ENCODE measurements around the gene ELOVL7.

Gene ELOVL7

DNA sequence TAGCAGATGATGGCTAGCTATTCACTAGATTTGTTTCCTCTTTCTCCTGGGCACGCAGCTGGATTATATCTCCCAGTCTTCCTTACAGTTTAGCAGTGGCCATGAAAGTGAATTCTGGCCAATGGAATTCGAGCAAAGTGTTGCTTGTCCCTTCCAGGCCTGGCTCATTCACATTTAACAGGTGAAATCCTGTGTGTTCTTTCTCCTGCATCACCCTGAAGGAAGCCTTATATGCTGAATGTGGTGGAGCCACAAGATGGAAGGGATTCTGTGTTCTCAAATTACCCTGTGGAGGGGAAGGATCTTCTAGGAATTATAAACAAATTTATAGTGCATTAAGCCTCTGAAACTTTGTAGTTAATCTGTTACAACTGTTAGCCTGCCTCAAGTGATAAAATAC is 8.2 kb upstream of the ELOVL7 start:
- in situ Hi-C loops (cut with HindIII; ENCODE audit: low pct_unique_long_range_greater_than_20kb, low sequenced_read_pairs) = loop anchor here (25.0 kb wide), 1 partner anchor 165 kb away; no protein-coding TSS in a partner anchor
- no peak for DNase-seq (ENCODE audit: low read depth in 1 of 2, low spot score in 1 of 2)
- TF ChIP-seq JUND (IDR thresholded peaks at IDR 0.05; ENCODE audit: low read depth) = no peak

DNA sequence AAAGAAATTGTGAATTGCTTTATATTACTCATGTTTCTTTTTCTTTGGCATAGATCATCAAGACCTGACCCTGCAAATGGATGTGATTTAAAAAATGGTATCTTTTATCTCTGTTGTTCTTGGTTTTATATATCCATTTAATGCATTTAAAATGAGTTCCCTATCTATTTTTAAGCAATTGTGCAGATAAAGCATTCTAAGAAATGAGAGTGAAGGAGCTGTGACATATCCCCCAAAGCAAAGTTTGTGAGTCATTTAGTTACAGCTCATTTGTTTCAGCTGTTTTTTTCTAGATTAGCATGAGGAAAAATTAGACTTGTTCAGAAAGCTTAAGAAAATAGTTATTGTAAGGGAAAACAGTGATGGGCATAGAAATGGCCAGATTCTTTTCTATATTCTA is 7.6 kb upstream of the ELOVL7 start:
- no peak for DNase-seq (ENCODE audit: low read depth in 1 of 2, low spot score in 1 of 2)
- in situ Hi-C loops (cut with HindIII; ENCODE audit: low pct_unique_long_range_greater_than_20kb, low sequenced_read_pairs) = loop anchor here (25.0 kb wide), 1 partner anchor 164 kb away; no protein-coding TSS in a partner anchor
- no peak for TF ChIP-seq JUND (IDR thresholded peaks at IDR 0.05; ENCODE audit: low read depth)

DNA sequence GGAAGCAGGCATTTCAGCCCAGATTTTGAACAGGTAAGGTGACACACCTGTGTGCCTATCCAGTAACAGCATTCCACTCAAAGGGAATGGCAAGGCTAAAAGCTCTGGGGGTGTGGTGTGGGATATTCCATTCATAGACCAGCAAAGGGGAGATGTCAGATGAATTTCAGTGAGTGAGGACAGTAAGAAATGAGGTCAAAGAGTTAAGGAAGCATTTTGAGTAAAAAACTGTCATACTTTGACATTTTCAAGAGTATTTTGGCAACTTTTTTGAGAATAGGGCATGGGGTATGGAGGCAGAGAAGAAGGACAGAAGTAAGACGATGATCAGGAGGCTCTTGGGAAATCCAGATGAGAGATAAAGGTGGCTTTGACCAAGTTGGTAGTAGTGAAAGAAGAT is 2.2 kb upstream of the ELOVL7 start:
- TF ChIP-seq JUND (IDR thresholded peaks at IDR 0.05; ENCODE audit: low read depth) = no peak
- DNase-seq (ENCODE audit: low read depth in 1 of 2, low spot score in 1 of 2) = no peak
- in situ Hi-C loops (cut with HindIII; ENCODE audit: low pct_unique_long_range_greater_than_20kb, low sequenced_read_pairs) = no loop called here

DNA sequence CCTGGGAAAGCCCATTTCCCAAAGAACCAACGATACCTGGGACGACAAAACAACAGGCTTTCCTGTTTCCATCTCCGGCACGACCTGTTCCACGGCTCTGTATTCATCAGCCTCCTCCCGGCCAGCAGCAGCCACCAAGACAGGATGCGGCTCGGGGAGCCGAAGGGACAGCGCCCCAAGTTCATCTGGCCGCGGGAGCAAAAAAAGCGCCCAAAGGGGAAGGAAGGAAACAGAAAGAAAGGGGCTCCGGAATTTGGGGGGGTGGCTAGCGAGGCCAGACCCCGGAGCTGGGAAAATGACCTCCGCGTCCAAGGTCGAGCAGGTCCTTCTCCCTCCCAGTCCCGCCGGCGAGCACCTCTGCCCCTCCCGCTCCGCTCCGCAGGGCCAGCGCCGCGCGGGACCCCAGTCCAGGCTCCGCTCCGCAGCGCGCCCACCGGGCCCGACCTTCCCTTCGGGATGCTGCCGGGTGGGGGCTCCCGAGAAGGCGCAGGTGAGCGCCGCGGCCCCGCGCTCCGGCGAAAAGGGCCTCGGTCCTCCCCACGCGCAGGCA is 608 bp downstream of the ELOVL7 start:
- no peak for TF ChIP-seq JUND (IDR thresholded peaks at IDR 0.05; ENCODE audit: low read depth)
- peak; percentile 70 to 73 for DNase-seq (ENCODE audit: low read depth in 1 of 2, low spot score in 1 of 2)
- in situ Hi-C loops (cut with HindIII; ENCODE audit: low pct_unique_long_range_greater_than_20kb, low sequenced_read_pairs) = no loop called here

DNA sequence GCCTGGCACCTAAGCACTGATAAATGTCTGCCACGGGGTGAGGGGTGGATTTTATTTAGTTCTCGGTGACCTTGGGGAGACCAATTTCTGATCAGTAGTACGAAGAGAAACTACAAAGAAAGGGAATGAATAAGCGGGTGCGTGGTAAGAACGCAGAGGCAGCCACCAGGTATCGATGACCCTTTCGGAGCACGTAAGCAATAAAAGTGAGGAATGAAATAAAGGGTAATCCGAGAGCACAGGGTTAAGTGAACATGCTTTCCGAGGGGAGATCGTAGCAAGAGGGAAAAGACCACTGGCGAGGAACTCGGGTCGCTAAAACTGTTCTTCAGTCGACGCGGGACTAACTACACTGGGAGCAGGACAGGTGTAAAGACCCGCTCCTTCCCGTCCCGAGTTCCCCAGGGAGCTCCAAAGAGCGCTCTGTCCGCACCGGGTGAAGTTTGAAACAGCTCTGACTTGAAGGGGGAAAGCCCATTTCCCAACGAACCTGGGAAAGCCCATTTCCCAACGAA is 1.1 kb downstream of the ELOVL7 start:
- DNase-seq (ENCODE audit: low read depth in 1 of 2, low spot score in 1 of 2) = no peak
- in situ Hi-C loops (cut with HindIII; ENCODE audit: low pct_unique_long_range_greater_than_20kb, low sequenced_read_pairs) = no loop called here
- TF ChIP-seq JUND (IDR thresholded peaks at IDR 0.05; ENCODE audit: low read depth) = no peak

DNA sequence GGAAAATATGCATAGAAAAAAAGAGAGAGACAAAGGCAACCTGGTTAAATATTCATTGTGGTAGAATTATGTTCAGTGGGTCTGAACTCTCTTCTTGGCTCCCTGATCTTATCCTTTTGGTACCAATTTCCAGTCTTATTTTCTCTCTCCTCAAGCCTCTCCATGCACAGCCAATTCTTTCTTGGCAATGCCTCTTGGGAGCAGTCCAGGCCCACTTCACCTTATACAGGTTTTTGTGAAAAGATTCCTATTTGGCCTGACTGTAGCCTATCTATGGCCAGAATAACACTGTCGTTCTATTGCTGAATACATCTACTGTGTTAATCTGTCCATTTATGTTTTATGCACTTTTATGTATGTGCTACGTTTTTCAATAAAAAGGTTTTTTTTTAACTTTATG is 2.7 kb downstream of the ELOVL7 start:
- no peak for TF ChIP-seq JUND (IDR thresholded peaks at IDR 0.05; ENCODE audit: low read depth)
- no peak for DNase-seq (ENCODE audit: low read depth in 1 of 2, low spot score in 1 of 2)
- in situ Hi-C loops (cut with HindIII; ENCODE audit: low pct_unique_long_range_greater_than_20kb, low sequenced_read_pairs) = no loop called here

DNA sequence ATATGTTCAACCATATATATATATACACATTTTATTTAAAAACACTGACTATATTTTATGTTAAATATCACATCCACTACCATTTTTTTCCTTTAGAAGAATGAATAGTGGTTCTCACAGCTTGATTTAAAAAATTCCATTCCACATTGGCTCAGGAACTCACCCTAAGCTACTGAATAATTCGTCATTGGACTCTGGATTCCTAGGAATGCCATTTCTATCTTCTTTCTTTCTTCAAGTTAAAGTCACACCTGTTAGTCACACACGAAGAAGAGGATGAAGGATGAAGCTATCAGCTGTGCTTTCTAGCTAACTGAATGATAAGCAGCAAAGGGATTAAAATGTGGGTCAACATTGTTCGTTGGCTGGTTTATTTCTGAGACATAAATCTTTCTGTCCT is 7.9 kb downstream of the ELOVL7 start:
- in situ Hi-C loops (cut with HindIII; ENCODE audit: low pct_unique_long_range_greater_than_20kb, low sequenced_read_pairs) = no loop called here
- no peak for DNase-seq (ENCODE audit: low read depth in 1 of 2, low spot score in 1 of 2)
- TF ChIP-seq JUND (IDR thresholded peaks at IDR 0.05; ENCODE audit: low read depth) = no peak

DNA sequence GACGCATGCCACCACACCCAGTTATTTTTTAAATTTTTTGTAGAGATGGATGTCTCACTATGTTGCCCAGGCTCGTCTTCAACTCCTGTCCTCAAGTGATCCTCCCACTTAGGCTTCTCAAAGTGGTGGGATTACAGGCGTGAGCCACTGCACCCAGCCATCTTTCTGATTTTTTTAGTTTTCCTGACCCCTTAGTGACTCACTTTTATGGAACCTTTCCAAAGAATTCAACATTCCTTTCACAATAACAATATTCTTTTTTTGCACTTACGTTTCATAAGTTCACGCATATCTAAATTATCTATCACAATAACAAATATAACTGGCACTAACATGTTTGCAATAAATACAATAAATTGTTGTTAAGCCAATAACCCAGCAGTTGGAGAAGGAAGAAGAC is 8.5 kb downstream of the ELOVL7 start:
- in situ Hi-C loops (cut with HindIII; ENCODE audit: low pct_unique_long_range_greater_than_20kb, low sequenced_read_pairs) = no loop called here
- DNase-seq (ENCODE audit: low read depth in 1 of 2, low spot score in 1 of 2) = no peak
- no peak for TF ChIP-seq JUND (IDR thresholded peaks at IDR 0.05; ENCODE audit: low read depth)

DNA sequence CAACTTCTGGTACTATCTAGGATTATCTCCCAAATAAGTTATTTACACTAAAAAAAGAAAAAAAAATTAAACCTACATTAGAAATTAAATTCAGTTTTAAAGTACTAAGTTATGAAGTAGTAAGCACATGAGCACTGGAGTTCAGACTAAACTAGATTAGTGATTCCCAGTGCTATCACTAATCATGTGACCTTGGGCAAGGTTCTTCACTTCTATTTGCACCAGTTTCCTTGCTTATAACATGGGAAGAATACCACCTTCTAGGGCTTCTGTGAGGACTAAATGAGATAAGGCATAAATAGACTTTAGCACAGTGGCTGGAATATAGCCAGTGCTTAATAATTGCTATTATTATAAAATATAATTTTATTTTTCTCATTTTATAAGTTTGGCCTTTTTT is 10.5 kb downstream of the ELOVL7 start:
- TF ChIP-seq JUND (IDR thresholded peaks at IDR 0.05; ENCODE audit: low read depth) = no peak
- DNase-seq (ENCODE audit: low read depth in 1 of 2, low spot score in 1 of 2) = no peak
- in situ Hi-C loops (cut with HindIII; ENCODE audit: low pct_unique_long_range_greater_than_20kb, low sequenced_read_pairs) = no loop called here

DNA sequence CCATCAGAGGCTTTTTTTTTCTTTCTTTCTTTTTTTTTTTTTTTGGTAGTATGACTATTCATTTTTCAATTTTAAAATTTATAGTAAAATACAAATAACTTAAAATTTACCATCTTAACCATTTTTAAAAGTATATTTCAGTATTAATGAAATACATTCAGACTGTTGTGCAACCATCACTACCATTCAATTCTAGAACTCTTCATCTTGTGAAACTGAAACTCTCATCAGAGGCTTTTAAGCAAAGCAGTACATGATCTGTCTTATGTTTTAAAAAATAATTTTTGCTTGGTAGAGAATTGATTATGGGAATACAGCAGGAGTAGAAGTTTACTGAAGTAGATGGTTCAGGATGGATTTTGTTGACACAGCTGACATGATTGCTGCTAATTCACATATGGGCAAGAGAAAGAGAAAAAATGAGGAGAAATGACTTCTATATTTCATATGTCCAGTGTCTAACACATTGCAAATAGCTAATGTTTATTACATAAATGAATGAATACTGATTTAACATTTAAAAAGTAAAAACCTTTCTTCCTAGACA is 13.4 kb downstream of the ELOVL7 start:
- no peak for DNase-seq (ENCODE audit: low read depth in 1 of 2, low spot score in 1 of 2)
- no peak for TF ChIP-seq JUND (IDR thresholded peaks at IDR 0.05; ENCODE audit: low read depth)
- in situ Hi-C loops (cut with HindIII; ENCODE audit: low pct_unique_long_range_greater_than_20kb, low sequenced_read_pairs) = no loop called here

DNA sequence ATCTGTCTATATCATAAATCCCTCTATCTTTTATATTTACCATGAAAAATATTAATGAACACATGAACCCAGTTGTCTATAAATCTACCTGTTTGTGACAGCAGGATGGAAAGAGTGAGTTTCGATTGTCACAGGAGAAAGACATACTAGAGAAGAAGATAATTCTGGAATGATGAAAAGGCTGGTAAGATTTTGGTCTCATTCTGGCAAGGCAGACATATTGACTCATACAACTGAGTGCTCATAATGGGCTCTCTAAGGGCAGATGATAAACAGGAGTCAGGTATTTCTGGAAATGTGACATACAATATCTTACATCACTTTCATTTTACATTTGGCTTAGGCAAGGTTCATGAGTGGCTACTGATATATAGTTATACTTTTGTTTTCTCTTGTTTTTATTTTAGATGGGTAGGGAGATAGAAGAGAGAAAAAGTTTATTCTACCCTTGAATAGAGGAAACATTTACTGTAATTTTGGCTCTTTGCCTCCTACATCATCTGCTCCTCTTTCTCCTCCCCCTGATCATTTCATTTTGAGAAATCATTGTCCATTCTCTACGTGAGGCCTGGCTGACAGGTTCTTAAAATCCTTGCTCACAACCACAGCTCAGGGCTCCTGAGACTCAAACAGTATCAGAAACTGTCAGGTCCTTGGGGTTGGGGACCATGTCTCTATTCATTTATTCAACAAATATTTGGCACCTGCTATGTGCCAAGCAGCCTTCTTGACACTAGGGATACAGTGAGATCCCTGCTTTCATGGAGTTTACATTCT is 14.4 kb downstream of the ELOVL7 start:
- no peak for DNase-seq (ENCODE audit: low read depth in 1 of 2, low spot score in 1 of 2)
- in situ Hi-C loops (cut with HindIII; ENCODE audit: low pct_unique_long_range_greater_than_20kb, low sequenced_read_pairs) = no loop called here
- TF ChIP-seq JUND (IDR thresholded peaks at IDR 0.05; ENCODE audit: low read depth) = no peak

DNA sequence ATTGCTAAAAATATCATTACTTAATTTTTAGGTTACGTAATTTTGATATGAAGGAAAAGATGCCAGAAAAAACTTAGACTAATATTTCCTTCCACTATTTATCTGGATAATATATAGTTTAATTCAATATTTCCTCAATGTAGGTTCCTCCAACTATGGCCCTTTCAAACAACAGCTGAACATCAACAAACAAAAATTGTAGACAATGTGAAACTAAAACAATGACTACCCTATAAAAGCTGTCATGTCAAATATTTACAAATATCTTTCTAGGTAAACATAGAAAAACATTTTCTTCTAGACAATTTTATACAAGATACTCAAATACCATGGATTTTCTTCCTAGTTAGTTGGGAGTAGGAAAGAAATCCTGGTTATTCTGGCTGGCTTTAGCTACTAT is 16.9 kb downstream of the ELOVL7 start:
- no peak for TF ChIP-seq JUND (IDR thresholded peaks at IDR 0.05; ENCODE audit: low read depth)
- in situ Hi-C loops (cut with HindIII; ENCODE audit: low pct_unique_long_range_greater_than_20kb, low sequenced_read_pairs) = no loop called here
- no peak for DNase-seq (ENCODE audit: low read depth in 1 of 2, low spot score in 1 of 2)

DNA sequence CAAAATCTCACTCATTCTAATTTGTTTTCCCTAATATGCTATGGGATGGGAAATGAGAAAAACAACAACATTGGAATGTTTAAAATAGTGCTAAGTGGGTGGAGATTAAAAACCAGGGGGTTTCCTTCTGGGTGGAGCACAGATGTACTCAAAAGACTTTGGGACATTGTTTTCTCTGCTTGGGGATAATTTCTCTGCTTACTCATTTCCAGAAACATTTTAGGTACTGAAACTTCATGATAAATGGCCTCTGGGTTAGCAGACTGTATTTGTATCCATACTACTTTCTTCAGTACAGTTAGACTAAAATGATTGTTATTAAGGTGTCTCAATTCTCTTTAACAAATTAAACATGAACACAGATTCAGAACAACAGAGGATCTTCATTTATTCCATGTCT is 17.4 kb downstream of the ELOVL7 start:
- no peak for DNase-seq (ENCODE audit: low read depth in 1 of 2, low spot score in 1 of 2)
- in situ Hi-C loops (cut with HindIII; ENCODE audit: low pct_unique_long_range_greater_than_20kb, low sequenced_read_pairs) = no loop called here
- TF ChIP-seq JUND (IDR thresholded peaks at IDR 0.05; ENCODE audit: low read depth) = no peak
